ENCODE measurements around the gene IGFN1. TPM values are rescaled to one million over a fixed set of nuclear protein-coding genes. Genes with fewer than 3 reads are reported as not detected.
A peak's percentile ranks its signal among the peaks of the same experiment; 100 is the strongest.

Gene IGFN1
- total and polyA plus RNA-seq, 2 of the 8 experiments (the other 6 are each of a cell fraction or from before 2014, with no cell fraction given), result not detected

DNA sequence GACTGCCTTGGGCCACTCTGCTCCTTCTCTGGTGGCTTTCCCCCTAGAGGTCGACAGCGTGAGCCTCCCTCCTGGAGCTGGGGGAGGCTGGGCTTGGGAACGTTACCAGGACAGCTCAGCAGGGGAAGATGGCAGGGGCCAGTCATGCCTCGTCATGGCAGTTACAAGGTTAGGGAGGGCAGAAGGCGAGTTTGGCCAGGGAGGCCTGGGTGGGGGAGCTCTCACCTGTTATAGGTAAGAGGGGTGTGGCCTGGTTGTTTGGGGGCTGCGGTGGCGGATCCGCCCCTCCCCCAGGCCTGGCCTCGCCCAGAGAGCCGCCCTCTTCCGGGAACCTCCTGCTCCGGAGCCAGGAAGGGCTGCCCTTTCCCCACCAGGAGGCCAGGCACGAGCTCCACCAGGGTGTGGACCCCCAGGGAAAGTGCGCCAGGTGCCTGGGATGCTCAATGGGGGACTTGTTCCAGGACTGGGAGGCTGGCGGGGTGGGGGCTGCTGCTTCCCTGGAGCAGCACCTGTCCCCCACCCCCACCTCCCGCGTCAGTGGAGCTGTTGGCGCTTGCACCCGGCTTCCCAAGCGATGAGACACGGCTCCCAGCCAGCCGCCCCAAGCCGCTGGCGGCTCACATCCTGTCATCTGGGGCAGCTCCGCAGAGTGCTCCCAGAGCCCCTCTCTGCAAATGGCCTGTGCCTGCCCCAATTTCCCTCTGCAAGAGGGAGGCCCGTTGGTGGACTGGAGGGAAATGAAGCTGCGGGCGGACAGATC is 69.0 kb downstream of the IGFN1 start (continued):
- TF ChIP-seq, protein P1, sequence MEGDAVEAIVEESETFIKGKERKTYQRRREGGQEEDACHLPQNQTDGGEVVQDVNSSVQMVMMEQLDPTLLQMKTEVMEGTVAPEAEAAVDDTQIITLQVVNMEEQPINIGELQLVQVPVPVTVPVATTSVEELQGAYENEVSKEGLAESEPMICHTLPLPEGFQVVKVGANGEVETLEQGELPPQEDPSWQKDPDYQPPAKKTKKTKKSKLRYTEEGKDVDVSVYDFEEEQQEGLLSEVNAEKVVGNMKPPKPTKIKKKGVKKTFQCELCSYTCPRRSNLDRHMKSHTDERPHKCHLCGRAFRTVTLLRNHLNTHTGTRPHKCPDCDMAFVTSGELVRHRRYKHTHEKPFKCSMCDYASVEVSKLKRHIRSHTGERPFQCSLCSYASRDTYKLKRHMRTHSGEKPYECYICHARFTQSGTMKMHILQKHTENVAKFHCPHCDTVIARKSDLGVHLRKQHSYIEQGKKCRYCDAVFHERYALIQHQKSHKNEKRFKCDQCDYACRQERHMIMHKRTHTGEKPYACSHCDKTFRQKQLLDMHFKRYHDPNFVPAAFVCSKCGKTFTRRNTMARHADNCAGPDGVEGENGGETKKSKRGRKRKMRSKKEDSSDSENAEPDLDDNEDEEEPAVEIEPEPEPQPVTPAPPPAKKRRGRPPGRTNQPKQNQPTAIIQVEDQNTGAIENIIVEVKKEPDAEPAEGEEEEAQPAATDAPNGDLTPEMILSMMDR (IDR thresholded peaks at IDR 0.05; ENCODE audit: control extremely low read depth in 1 of 3, insufficient read depth in 1 of 3, low read depth in 1 of 3, low read length in 3 of 3), result peak; percentile 4 to 23 (median 8); a peak in 3 of 4 replicates
- TF ChIP-seq CBX5 (IDR thresholded peaks at IDR 0.05; ENCODE audit: low read depth, low read length), result no peak
- peak; percentile 69 for TF ChIP-seq ASH2L (IDR thresholded peaks at IDR 0.05; ENCODE audit: low read length)
- TF ChIP-seq JUN (IDR thresholded peaks at IDR 0.05; ENCODE audit: low read depth, low read length), result no peak
- TF ChIP-seq, protein P2, sequence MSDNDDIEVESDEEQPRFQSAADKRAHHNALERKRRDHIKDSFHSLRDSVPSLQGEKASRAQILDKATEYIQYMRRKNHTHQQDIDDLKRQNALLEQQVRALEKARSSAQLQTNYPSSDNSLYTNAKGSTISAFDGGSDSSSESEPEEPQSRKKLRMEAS (IDR thresholded peaks at IDR 0.05), result peak; percentile 7; the same call in 1 of the 2 replicates
- peak; percentile 82 for TF ChIP-seq KDM4A (IDR thresholded peaks at IDR 0.05; ENCODE audit: low read depth, low read length, severe bottlenecking)
- no peak for TF ChIP-seq POLR2AphosphoS5 (IDR thresholded peaks at IDR 0.05; ENCODE audit: low read depth, low read length)
- TF ChIP-seq POU5F1 (IDR thresholded peaks at IDR 0.05; ENCODE audit: low read depth, low read length), result no peak
- no peak for TF ChIP-seq SIX5 (IDR thresholded peaks at IDR 0.05; ENCODE audit: low read depth, low read length)
- TF ChIP-seq CTBP2 (IDR thresholded peaks at IDR 0.05; ENCODE audit: borderline replicate concordance, insufficient read depth, insufficient read length, low read length), result peak; percentile 22
- no peak; the same call in 1 of the 2 replicates for TF ChIP-seq CREB1 (IDR thresholded peaks at IDR 0.05)
- TF ChIP-seq PHF8 (conservative IDR thresholded peaks at IDR 0.05; ENCODE audit: low read depth, low read length), result no peak; the same call in 1 of the 2 replicates
- no peak for TF ChIP-seq CBX8 (IDR thresholded peaks at IDR 0.05; ENCODE audit: borderline replicate concordance, low read depth, low read length)
- no peak for TF ChIP-seq SAP30 (IDR thresholded peaks at IDR 0.05; ENCODE audit: insufficient read depth, insufficient replicate concordance, low read length)
- TF ChIP-seq BCL11A (IDR thresholded peaks at IDR 0.05; ENCODE audit: low read depth in 2 of 2, low read length in 2 of 2), result no peak
- 0 out of 3 replicates have a peak, but pooled peaks of 1 of the 2 experiments have one; percentile 25 for TF ChIP-seq POLR2A (IDR thresholded peaks at IDR 0.05; ENCODE audit: control extremely low read depth in 1 of 2, low read depth in 2 of 2, low read length in 2 of 2)
- TF ChIP-seq, protein P3, sequence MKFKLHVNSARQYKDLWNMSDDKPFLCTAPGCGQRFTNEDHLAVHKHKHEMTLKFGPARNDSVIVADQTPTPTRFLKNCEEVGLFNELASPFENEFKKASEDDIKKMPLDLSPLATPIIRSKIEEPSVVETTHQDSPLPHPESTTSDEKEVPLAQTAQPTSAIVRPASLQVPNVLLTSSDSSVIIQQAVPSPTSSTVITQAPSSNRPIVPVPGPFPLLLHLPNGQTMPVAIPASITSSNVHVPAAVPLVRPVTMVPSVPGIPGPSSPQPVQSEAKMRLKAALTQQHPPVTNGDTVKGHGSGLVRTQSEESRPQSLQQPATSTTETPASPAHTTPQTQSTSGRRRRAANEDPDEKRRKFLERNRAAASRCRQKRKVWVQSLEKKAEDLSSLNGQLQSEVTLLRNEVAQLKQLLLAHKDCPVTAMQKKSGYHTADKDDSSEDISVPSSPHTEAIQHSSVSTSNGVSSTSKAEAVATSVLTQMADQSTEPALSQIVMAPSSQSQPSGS (IDR thresholded peaks at IDR 0.05; ENCODE audit: low read length), result no peak
- no peak for TF ChIP-seq BRCA1 (IDR thresholded peaks at IDR 0.05; ENCODE audit: low read depth, low read length)

All from H1 (cell line).